OCI-LY7 (cell line): ENCODE results near the gene TDRD7.

Source experiments
- CTCF ChIP-seq: fragments of 200-600 bp; sonication (generic); conservative IDR thresholded peaks from 2 replicates; pipeline ENCODE4 v1.5.1; 2014; ENCODE audit warnings: mild to moderate bottlenecking, antibody characterized with exemption, low read length, moderate library complexity, mixed read lengths
- EZH2phosphoT487 ChIP-seq: fragments of 200-600 bp; sonication (generic); IDR thresholded peaks from 2 replicates; pipeline ENCODE4 v1.6.1; 2018; ENCODE audit warnings: low read depth, borderline replicate concordance, mild to moderate bottlenecking, mixed run types, antibody characterized with exemption, low read length, moderate library complexity, mixed read lengths

- TF ChIP-seq CTCF = no peak
- TF ChIP-seq EZH2phosphoT487 = no peak
Measured at GRCh38 chr9:97368964-97369363, 42.9 kb upstream of the TDRD7 start.
